Measurements from ENCODE around the gene KCNJ4. TPM values are rescaled to one million over a fixed set of nuclear protein-coding genes. Genes with fewer than 3 reads are reported as not detected.

The KCNJ4 gene
- total RNA-seq, 1 experiment from 2014 or later = 0.27 TPM

DNA sequence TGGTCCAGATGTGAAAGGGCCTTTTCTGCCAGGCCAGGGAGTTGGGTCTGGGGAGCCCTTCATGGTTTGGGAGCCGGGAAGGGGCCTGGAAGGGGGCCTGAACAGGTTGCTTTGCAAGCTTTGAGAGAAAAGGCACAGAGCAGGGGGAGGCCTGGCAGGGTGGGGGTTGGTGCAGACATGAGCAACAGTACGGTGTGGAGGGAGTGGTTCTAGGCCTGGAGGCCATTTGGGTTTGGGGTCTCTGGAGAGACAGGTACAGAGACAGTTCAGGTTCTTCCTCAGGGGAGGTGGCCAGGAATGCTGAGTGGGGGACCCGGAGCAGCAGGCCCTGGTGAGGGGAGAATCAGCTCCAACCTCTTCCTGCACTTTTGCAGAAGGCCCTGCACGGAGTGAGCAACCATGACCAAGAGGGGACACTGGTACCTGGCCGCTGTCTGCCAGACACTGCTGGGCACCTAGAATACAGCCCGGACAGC lies 14.3 kb upstream of the KCNJ4 start:
- POLR2A ChIA-PET = no interaction called here
- CTCF ChIA-PET = no interaction called here
- no peaks in the 10 kb centered on the region; the same call in 1 of the 2 replicates for H3K27me3 ChIP-seq (replicated peaks; ENCODE audit: control insufficient read depth, insufficient read depth, low read length)
- no peaks in the 10 kb centered on the region for H3K9me3 ChIP-seq
- no peak overlapping the region for H3K27ac Mint-ChIP-seq (ENCODE audit: unreplicated experiment)
- no peaks in the 10 kb centered on the region for H3K27me3 Mint-ChIP-seq (ENCODE audit: insufficient read depth, unreplicated experiment)
- peaks cover 5% of the 10 kb centered on the region; the same call in 1 of the 2 replicates for H3K4me1 ChIP-seq
- no TSS peak for BruUV-seq (replicated peaks)
- H3K4me3 Mint-ChIP-seq (ENCODE audit: unreplicated experiment) = peak overlapping the region; percentile 31
- H3K36me3 ChIP-seq (ENCODE audit: control insufficient read depth, insufficient read depth, low read length) = no peaks in the 10 kb centered on the region
- no peak for TF ChIP-seq CTCF (IDR thresholded peaks at IDR 0.05; ENCODE audit: insufficient read depth in 1 of 2, low read depth in 1 of 2, low read length in 1 of 2, severe bottlenecking in 1 of 2, unreplicated experiment in 1 of 2)
- no peaks in the 10 kb centered on the region for H3K9me3 Mint-ChIP-seq (ENCODE audit: unreplicated experiment)
- H3K36me3 Mint-ChIP-seq (ENCODE audit: insufficient read depth, unreplicated experiment) = no peaks in the 10 kb centered on the region
- H3K4me1 Mint-ChIP-seq (ENCODE audit: low read depth, unreplicated experiment) = no peaks in the 10 kb centered on the region
- no peak for DNase-seq
- H3K4me3 ChIP-seq (ENCODE audit: low read depth, low read length) = no peak overlapping the region
- intact Hi-C loops (cut with micrococcal nuclease; ENCODE audit: unreplicated experiment) = no loop called here

GRCh38 chr22:38468443-38469305 lies 13.7 kb upstream of the KCNJ4 start:
- no peaks in the 10 kb centered on the region for H3K9me3 Mint-ChIP-seq (ENCODE audit: unreplicated experiment)
- no peaks in the 10 kb centered on the region for H3K36me3 Mint-ChIP-seq (ENCODE audit: insufficient read depth, unreplicated experiment)
- H3K4me1 Mint-ChIP-seq (ENCODE audit: low read depth, unreplicated experiment) = no peaks in the 10 kb centered on the region
- peak overlapping the region; percentile 82 for H3K4me3 Mint-ChIP-seq (ENCODE audit: unreplicated experiment)
- no peaks in the 10 kb centered on the region; the same call in 1 of the 2 replicates for H3K27me3 ChIP-seq (replicated peaks; ENCODE audit: control insufficient read depth, insufficient read depth, low read length)
- H3K4me1 ChIP-seq = peaks cover 5% of the 10 kb centered on the region; the same call in 1 of the 2 replicates
- no peaks in the 10 kb centered on the region for H3K36me3 ChIP-seq (ENCODE audit: control insufficient read depth, insufficient read depth, low read length)
- H3K27me3 Mint-ChIP-seq (ENCODE audit: insufficient read depth, unreplicated experiment) = no peaks in the 10 kb centered on the region
- peak in 1 of 2 experiments; percentile 33 for TF ChIP-seq CTCF (IDR thresholded peaks at IDR 0.05; ENCODE audit: insufficient read depth in 1 of 2, low read depth in 1 of 2, low read length in 1 of 2, severe bottlenecking in 1 of 2, unreplicated experiment in 1 of 2)
- ChIA-PET CTCF (no interaction called here), POLR2A (no interaction called here)
- intact Hi-C loops (cut with micrococcal nuclease; ENCODE audit: unreplicated experiment) = no loop called here
- no peaks in the 10 kb centered on the region for H3K9me3 ChIP-seq
- peak overlapping the region; percentile 69 for H3K4me3 ChIP-seq (ENCODE audit: low read depth, low read length)
- no peak for DNase-seq
- no TSS peak for BruUV-seq (replicated peaks)
- peak overlapping the region; percentile 59 for H3K27ac Mint-ChIP-seq (ENCODE audit: unreplicated experiment)

DNA sequence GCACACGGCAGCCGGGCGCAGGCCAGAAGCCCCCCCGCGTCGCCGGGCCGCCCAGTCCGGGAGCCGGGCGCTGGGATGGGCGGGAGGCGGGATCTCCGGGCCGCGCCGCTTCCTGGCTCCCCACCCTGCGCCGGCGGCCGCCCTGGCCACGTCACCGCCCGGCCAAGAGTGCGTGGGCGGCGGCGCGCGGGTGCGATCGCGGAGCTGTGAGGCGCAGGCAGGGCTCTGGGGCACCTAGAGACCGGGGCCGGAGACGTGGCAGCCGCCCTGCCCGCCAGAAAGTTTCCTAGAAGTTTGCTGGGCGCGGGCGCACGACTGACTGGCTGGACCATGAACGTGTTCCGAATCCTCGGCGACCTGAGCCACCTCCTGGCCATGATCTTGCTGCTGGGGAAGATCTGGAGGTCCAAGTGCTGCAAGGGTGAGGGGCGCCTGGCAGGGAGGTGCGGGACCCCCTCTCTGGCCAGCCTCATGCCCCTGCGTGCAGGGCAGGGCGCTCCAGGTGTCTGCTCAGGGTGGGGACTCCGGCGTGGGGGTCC lies 13.0 kb upstream of the KCNJ4 start, which contains the start of gene KDELR3:
KDELR3 (plus strand) TSS at position 193 of the 539 bp plus-strand sequence; CDS start at position 331, 138 bp downstream.
- peaks cover 5% of the 10 kb centered on the region; the same call in 1 of the 2 replicates for H3K4me1 ChIP-seq
- intact Hi-C loops (cut with micrococcal nuclease; ENCODE audit: unreplicated experiment) = no loop called here
- TF ChIP-seq CTCF (IDR thresholded peaks at IDR 0.05; ENCODE audit: insufficient read depth in 1 of 2, low read depth in 1 of 2, low read length in 1 of 2, severe bottlenecking in 1 of 2, unreplicated experiment in 1 of 2) = no peak
- peak in 1 of 2 experiments; percentile 64 for DNase-seq
- peak within 1 kb of the TSS; percentile 69 for H3K4me3 ChIP-seq (ENCODE audit: low read depth, low read length)
- no peaks in the 10 kb centered on the region for H3K36me3 ChIP-seq (ENCODE audit: control insufficient read depth, insufficient read depth, low read length)
- no peaks in the 10 kb centered on the region for H3K9me3 ChIP-seq
- H3K9me3 Mint-ChIP-seq (ENCODE audit: unreplicated experiment) = no peaks in the 10 kb centered on the region
- BruUV-seq (replicated peaks) = TSS peak; percentile 30
- H3K4me1 Mint-ChIP-seq (ENCODE audit: low read depth, unreplicated experiment) = no peaks in the 10 kb centered on the region
- H3K27me3 Mint-ChIP-seq (ENCODE audit: insufficient read depth, unreplicated experiment) = no peaks in the 10 kb centered on the region
- H3K4me3 Mint-ChIP-seq (ENCODE audit: unreplicated experiment) = peak within 1 kb of the TSS; percentile 82
- ChIA-PET CTCF (no interaction called here), POLR2A (interaction anchor here (0.6 kb wide), 1 partner anchor 213 kb away, joined by 3 read pairs; no protein-coding TSS in a partner anchor)
- no peaks in the 10 kb centered on the region; the same call in 1 of the 2 replicates for H3K27me3 ChIP-seq (replicated peaks; ENCODE audit: control insufficient read depth, insufficient read depth, low read length)
- no peaks in the 10 kb centered on the region for H3K36me3 Mint-ChIP-seq (ENCODE audit: insufficient read depth, unreplicated experiment)
- peak within 1 kb of the TSS; percentile 59 for H3K27ac Mint-ChIP-seq (ENCODE audit: unreplicated experiment)

Measured in Caco-2 (cell line).